ENCODE results near the gene ITGA11.

ITGA11 gene

GRCh38 chr15:68252925-68253534 lies 178.9 kb downstream of the ITGA11 start:
- peak; percentile 66 for DNase-seq

DNA sequence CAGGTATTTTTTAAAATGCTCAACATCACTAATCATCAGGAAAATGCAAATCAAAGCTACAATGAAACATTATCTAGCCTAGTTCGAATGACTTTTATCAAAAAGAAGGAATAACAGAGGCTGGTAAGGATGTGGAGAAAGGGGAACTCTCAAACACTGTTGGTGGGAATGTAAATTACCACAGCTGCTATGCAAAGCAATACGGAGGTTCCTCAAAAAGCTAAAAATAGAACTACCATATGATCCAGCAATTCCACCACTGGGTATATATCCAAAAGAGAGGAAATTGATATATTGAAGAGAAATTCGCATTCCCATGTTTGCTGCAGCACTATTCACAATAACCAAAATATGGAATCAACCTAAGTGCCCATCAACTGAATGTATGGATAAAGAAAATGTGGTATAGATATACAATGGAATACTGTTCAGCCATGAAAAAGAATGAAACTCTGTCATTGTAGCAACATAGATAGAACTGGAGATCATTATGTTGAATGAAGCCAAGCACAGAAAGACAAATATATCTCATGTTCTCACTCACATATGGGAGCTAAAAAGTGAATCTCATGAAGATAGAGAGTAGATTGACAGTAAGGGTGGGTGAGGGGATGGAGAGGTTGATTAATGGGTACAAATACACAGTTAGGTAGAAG lies 182.8 kb downstream of the ITGA11 start:
- no peak for DNase-seq
